Stimulated activated CD4-positive, alpha-beta T cell treated with anti-CD3 and anti-CD28 coated beads, Interleukin-15, amount 100 ng/mL, for 1 hour (primary cell): ENCODE measurements around the gene C10orf71.

Experiments used
- DNase-seq, 2 donors: peaks; one replicate each; pipeline ENCODE4 v3.0.0-alpha.2; 2020; ENCODE audit warnings: low read depth in 1 of 2, low spot score in 1 of 2

C10orf71 gene

DNA sequence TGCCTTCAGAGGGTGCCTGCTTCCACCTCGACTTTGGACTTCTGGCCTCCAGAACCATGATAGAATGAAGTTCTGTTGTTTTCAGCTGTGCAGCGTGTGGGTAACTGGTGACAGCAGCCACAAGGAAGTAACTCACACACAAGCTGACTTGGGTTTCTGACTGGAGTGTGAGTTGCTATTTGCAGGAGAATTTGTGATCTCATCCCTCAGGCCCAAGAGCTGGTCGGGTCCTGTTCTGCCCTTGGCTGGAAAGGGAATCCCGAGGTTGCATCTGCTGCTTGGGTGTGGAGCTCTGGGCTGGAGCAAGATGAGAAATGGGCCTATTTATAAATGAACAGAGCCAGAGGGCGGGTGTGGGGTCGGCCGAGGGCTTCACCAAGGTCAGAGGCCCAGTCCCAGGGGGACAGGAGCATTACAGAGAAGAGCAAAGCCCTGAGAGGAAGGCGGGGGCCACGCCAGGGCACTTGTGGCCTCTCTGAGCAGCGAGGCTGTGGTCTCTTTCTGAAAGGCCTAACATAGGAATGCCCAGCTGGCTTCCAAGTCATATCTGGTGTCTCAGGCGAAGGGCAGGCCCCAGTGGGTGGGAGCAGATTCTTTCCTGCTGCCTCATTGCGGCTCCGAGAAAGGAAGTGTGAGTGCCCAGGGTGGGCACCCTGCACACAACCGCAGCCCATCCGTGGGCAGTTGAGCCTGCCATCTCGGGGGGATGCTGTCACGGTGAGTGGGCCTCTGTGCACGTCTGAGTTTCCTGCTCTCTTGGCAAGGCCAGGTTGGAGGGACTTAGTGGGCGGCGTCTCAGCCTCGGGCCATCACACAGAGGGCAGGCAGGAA lies 26.5 kb upstream of the C10orf71 start:
- no peak for DNase-seq

GRCh38 chr10:49273082-49273465 lies 25.9 kb upstream of the C10orf71 start:
- no peak for DNase-seq

- DNase-seq = no peak
These were observed 25.3 kb upstream of the C10orf71 start for GRCh38 chr10:49273626-49274025.

DNA sequence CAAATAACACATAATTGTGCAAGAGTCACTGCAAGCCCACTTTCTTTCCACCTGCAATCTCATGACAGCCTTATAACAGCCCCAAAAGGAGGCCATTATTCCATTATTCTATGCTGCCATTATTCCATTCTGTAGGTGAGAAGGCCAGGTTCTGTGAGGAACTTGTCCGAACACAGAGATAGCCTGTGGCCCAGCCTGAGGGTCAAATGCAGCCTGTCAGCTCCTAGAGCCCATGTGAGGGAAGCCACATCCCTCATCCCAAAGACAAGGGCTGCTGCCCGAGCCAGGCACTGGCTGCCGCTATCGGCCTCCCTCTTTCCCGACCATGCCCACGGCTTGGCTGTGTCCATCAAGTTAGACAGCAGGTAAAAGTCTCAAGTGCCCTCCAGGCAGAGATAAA lies 24.1 kb upstream of the C10orf71 start:
- DNase-seq = no peak

DNA sequence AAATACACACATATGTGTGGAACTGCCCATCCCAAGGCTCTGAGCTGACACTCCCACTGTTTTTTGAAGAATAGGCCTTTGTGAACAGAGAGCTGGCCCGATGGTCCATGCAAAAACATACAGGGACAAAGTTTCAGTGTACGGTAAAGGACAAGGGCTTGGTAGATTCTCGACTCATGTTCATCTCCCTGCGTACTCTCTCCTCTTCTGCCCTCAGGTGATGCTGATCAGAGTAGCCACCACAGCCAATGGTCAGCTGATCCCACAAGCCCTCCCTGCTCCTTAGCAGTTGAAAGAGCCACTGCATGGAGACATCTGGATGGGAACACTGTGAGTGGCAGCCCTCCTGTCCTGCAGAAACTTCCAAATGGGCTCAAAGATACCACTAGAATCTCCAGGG lies 23.1 kb upstream of the C10orf71 start:
- no peak for DNase-seq

- DNase-seq = no peak
These were observed 22.4 kb upstream of the C10orf71 start for GRCh38 chr10:49276596-49276995.

DNA sequence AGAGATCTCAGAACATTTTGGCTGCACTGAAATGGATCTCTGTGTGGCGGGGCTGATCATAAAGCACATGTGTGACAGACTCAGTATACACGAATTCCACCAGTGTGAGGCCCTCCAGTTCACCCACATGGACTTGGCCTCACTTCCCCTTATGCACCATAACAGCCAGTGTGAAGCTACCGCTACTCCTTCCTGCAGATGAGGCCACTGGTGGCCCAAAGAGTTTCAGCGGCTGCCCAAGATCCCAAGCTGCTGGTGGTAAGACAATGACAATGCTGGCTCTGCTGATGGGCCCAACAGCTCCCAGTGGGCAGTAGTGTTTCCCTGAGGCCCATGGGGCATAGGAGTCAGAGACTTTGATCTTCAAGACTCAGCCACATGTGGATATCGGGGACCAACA lies 21.0 kb upstream of the C10orf71 start:
- DNase-seq = no peak

DNA sequence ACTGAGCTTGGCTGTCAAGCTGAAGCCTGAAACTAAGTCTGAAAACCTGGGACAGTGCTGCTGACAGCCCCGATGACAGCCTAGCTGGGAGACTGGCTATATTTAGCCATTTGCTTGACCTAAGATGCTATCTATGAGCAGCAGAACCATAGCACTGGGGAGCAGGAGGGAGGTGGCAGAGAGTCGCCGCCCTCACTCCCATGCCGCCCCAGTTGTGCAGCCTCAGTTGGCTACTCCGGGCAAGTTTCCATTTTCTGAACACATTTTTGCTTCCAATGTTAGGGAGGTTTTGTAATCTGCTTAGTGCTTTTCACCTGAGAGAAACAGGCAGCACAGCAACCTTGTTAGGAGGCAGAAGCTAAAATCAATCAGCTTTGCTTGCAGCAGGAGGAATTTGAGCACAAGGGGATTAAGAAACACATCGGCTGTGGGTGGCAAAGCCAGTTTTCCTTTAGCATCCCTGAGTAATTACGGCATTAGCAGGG lies 20.4 kb upstream of the C10orf71 start:
- no peak for DNase-seq

- DNase-seq = no peak
These were observed 19.7 kb upstream of the C10orf71 start for GRCh38 chr10:49279015-49279880.

GRCh38 chr10:49280001-49280408 lies 19.0 kb upstream of the C10orf71 start:
- DNase-seq = no peak

DNA sequence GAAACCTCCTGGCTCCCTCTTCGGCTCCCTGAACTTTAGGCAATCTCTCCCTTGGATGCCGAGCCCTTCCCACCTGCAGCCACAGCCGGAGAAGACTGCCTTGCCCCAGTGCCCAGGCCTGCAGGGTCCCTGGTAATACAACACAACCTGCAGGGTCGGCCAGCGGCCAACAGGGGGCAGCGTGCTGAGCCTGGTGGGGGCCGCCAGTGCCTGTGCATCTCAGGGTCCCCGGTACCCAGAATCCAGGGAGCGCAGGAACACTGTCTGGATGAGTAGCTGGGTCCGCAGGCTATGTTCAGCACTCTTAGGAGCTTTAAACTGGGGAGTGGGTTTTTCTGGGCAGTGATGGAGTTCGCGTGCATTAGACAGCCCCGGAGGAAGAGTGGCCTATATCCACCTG lies 17.5 kb upstream of the C10orf71 start:
- no peak for DNase-seq

DNA sequence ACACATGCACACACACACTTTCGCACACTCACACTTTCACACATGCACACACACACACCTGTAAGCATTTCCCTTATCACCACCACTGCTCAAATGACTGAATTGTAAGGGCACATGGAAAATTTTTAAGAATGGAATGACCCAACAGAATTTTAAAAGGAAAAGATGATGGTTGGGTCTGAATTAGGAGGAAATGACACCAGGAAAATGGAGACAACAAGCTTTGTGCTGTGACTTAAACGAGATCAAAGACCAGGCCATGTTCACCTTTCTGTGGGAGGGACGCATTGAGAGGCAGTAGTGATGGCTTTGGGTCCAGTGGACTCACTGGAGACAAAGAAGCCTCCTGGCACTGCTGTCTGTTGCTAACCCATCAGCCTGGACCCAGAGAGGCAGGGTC lies 16.7 kb upstream of the C10orf71 start:
- no peak for DNase-seq

- no peak for DNase-seq
These were observed 16.1 kb upstream of the C10orf71 start for GRCh38 chr10:49282879-49283341.

DNA sequence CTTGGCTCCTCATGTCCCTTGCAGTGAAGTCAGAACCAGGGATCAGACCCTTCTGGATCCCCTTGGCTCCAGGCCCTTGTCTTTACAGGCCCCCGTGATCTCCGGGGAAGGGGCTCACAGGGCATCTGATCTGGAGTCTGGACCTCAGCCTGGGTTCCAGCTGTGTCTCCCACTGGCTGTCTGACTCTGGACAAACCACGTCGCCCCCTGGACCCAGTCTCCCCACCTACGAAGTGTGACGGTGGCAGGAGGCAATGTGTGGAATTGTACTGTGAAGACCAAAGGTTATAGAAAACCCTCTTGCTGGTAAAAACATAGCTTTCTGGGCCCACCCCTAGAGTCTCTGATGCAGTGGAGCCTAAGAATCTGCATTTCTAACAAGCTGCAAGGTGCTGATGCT lies 15.5 kb upstream of the C10orf71 start:
- no peak for DNase-seq

DNA sequence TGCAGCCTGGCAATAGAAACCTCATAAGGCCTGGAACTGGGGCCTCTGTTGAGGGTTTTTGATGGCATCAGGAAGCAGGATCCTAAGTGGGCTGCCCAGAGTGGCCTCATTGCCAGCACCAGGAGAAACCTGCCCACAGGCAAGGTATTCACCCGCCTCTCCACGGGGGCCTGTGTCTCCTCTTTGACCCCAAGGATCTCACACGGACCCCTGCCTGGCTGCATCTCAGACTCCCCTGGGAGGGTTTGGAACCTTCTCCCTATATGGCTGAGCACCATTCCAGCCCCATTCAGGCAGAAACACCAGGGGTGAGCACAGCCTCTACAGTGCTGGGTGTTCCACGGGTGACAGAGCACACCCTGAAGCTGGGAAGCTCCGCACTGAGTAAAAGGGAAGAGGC lies 14.6 kb upstream of the C10orf71 start:
- no peak for DNase-seq

DNA sequence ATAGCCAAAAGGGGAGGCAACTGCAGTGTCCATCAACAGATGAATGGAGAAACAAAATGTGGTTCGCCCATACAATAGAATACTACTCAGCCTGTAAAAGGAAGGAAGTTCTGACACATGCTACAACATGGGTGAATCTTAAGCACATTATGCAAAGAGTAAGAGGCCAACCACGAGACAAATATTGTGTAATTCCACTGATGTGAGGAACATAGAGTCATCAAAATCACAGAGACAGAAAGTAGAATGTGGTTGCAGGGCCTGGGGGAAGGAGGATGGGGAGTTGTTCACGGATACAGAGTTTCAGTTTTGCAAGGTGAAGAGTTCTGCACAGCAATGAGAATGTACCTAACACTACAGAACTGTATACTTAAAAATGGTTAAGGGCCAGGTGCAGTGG lies 13.7 kb upstream of the C10orf71 start:
- no peak for DNase-seq

DNA sequence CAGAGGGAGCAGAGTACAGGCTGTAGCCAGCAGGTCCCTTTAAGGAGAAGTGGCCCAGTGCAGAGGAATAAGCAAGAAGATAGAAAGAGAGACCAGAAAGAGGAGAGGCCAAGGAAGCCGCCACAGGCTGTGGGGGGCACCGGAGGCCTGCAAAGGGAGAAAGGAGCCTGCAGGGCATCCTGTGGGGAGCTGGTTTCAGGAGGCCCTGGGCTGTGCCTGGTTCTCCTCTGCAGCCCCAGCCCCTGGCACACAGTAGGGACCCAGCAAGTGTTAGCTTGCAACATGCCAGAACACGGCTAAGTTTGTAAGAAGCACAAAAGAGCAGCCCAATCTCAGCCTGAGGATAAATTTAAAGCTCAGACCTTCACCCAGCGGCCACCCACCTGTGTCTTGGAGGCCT lies 12.3 kb upstream of the C10orf71 start:
- DNase-seq = no peak

- no peak for DNase-seq
These were observed 11.2 kb upstream of the C10orf71 start for GRCh38 chr10:49287689-49288340.

- no peak for DNase-seq
These were observed 10.5 kb upstream of the C10orf71 start for GRCh38 chr10:49288341-49289065.

DNA sequence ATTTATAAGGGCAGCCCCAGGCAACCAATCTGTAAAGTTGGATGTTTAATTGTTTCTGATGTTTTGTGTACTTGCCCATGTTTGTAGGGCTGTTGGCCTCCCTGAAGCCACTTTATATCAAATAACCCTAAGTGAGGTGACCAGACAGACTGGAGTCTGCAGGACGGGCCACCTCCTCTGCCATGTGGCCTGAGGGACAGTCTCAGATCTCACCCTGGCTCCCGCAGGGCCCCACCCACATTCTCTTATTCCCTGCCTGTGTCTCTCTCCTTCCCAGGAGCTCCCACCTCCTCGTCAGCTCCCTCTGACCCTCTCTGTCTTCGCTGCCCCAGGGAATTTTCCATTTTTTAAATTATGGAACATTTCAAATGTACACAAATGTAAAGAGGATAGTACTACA lies 9.5 kb upstream of the C10orf71 start:
- DNase-seq = no peak

- no peak for DNase-seq
These were observed 8.8 kb upstream of the C10orf71 start for GRCh38 chr10:49290131-49290530.
